ENCODE measurements around the gene ANKS1A.

ANKS1A gene

GRCh38 chr6:34982424-34982852 is 93.4 kb downstream of the ANKS1A start:
- TF ChIP-seq ZFX (IDR thresholded peaks at IDR 0.05), result no peak
- peak; percentile 37 for TF ChIP-seq CTCF (conservative IDR thresholded peaks at IDR 0.05)

GRCh38 chr6:34984416-34984815 is 95.4 kb downstream of the ANKS1A start:
- no peak overlapping the region for H3K27ac ChIP-seq
- TF ChIP-seq ZFX (IDR thresholded peaks at IDR 0.05) (no peak), CTCF (conservative IDR thresholded peaks at IDR 0.05) (no peak)

More at GRCh38 chr6:34982424-34982852, 93.4 kb downstream of the ANKS1A start:
- H3K27ac ChIP-seq, result no peak overlapping the region

GRCh38 chr6:34985236-34985635 is 96.2 kb downstream of the ANKS1A start:
- H3K27ac ChIP-seq, result no peak overlapping the region
- no peak for TF ChIP-seq ZFX (IDR thresholded peaks at IDR 0.05)
- TF ChIP-seq CTCF (conservative IDR thresholded peaks at IDR 0.05), result no peak

- H3K27ac ChIP-seq, result no peak overlapping the region
These were observed 97.8 kb downstream of the ANKS1A start for GRCh38 chr6:34986845-34987246.

GRCh38 chr6:34987506-34987905 is 98.5 kb downstream of the ANKS1A start:
- no peak overlapping the region for H3K27ac ChIP-seq
- TF ChIP-seq ZFX (IDR thresholded peaks at IDR 0.05) (no peak), CTCF (conservative IDR thresholded peaks at IDR 0.05) (no peak)

More at GRCh38 chr6:34986845-34987246, 97.8 kb downstream of the ANKS1A start:
- TF ChIP-seq ZFX (IDR thresholded peaks at IDR 0.05) (no peak), CTCF (conservative IDR thresholded peaks at IDR 0.05) (peak; percentile 88)

- TF ChIP-seq CTCF (conservative IDR thresholded peaks at IDR 0.05) (no peak), ZFX (IDR thresholded peaks at IDR 0.05) (no peak)
- no peak overlapping the region for H3K27ac ChIP-seq
These were observed 102.0 kb downstream of the ANKS1A start for GRCh38 chr6:34990971-34991560.

- TF ChIP-seq ZFX (IDR thresholded peaks at IDR 0.05) (no peak), CTCF (conservative IDR thresholded peaks at IDR 0.05) (no peak)
- no peak overlapping the region for H3K27ac ChIP-seq
These were observed 103.3 kb downstream of the ANKS1A start for GRCh38 chr6:34992376-34992775.

Data from C4-2B (cell line).